Measurements from ENCODE around the gene LIPC.
"Not testable (repeated sequence)": the region's sequence is repeated elsewhere in the genome, so short reads cannot be mapped to it uniquely, and the experiment has no call there.

Gene LIPC

DNA sequence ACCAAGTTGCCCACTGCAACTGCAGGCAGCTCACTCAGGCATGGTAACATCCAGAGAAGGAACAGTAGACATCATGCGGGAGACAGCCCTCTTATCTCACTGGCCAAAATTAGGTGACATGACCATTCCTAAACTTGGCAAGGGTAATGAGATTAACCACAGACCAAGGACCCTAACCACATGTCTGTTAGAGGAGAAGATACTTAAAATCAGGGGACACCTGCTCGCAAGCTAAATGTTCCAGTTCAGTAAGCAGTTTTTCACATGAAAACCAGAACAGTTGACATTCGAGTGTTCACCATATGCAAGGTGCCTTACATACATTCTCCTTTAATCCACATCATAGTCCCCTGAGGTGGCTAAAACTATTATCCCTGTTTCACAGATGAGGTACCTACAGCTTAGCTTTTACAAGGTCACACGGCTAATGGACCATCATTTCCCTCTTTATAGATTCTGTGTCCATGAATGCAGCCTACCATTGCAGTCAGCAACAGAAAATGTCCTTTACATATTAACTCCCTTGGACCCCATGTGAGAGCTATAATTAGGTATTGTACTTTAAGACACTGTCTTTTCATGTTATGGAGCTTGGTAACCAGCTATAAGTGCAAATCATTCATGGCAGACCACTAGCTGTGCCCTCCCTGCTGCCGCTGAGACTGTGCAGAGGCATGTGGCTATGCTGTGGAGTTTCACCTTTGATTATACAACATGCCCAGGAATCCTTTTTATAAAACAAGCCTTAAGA is 154.1 kb downstream of the LIPC start:
- no peak for DNase-seq (ENCODE audit: low read depth)

- no peak for DNase-seq (ENCODE audit: low read depth)
Measured at GRCh38 chr15:58587486-58587885, 155.7 kb downstream of the LIPC start.

- no peak for DNase-seq (ENCODE audit: low read depth)
Measured at GRCh38 chr15:58588096-58588495, 156.3 kb downstream of the LIPC start.

DNA sequence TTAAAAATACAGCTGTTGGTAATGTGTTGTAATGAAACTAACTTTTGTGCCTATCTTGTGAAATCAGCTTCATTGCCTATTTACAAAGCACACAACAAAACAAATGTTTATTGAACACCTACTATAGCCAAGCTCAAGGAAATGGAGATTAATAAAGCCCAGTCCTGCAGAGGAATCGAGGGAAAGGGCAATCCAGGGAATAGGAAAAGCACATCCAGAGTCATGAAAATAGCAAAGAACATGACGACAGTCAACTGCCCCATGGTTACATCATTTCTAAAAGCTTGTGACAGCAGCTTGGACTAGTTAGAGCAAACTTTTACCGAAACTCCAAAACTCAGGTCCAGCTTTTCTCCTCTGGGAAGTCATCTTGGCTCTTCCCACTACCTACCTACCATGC is 157.3 kb downstream of the LIPC start:
- no peak for DNase-seq (ENCODE audit: low read depth)

DNA sequence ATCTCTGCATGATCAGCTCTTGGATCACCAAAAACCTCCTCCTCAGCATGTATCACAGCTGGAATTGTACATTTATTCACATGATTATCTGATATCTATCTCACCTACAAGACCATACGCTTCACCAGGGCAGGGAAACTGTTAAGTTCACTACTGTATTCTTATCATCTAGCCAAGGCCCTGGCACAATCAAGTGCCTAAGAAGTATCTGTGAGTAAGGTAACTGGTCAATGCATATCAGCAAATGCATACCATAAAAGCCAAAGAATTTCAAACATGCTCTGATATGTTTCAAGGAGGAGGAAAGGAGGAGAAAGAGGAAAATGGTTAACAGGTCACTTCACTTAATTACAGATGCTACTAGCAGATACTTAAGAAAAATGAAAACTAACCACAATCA is 158.4 kb downstream of the LIPC start:
- no peak for DNase-seq (ENCODE audit: low read depth)

GRCh38 chr15:58590926-58591325 is 159.1 kb downstream of the LIPC start:
- DNase-seq (ENCODE audit: low read depth), result no peak

- DNase-seq (ENCODE audit: low read depth), result no peak
Measured at GRCh38 chr15:58593870-58594269, 162.1 kb downstream of the LIPC start.

DNA sequence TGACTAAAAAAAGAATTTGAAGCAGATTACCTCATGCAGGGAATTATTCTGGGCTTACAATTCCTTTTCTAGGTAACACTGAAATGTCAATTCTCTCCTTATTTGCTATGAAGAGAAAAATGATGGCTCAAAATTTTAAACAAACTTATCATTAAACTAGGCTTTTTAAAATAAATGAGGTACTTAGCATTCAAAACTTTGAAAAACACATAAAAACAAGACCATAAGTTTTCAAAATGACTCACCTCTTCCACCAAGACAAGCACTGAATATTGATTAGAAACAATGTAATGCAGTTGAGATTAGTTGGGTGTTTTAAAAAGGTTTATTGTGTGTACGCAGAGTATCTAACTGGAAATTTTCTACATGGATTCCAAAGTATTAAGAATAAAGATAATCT is 163.1 kb downstream of the LIPC start:
- DNase-seq (ENCODE audit: low read depth), result no peak

DNA sequence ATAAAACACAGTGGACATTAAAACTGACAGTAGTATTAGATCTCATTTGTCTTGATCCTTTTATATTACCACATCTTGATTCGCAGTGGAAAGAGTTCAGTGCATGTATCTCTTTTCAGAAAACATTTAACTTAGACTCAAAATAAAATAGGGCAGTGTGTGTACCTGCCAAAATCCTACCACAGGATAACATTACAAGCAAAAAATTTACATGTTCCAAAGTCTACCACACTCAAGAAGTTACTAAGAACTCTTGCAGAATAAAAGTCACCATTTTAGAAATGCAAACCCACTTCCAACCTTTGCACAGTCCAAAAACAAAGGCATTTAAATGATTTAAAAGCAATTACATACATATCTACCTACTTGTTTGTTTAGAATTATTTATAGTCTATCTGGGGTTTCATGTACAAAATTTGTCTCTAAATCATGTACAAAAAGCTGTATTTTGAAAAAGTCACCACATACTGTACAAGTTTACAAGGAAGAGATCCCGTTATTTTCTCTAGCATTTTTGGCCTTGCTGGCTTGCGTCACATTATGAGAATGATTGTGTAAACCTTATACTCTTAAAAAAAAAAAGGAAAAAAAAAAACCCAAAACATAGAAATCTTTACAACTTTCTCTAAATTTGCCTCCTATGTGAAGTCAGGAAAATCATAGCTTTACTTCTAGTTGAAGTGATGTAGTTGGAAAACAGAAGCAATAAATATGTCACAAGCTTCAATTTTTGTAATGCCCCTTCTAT is 163.9 kb downstream of the LIPC start:
- DNase-seq (ENCODE audit: low read depth), result no peak

- DNase-seq (ENCODE audit: low read depth), result no peak
Measured at GRCh38 chr15:58597943-58598828, 166.4 kb downstream of the LIPC start.

- no peak for DNase-seq (ENCODE audit: low read depth)
Measured at GRCh38 chr15:58598829-58599210, 167.0 kb downstream of the LIPC start.

DNA sequence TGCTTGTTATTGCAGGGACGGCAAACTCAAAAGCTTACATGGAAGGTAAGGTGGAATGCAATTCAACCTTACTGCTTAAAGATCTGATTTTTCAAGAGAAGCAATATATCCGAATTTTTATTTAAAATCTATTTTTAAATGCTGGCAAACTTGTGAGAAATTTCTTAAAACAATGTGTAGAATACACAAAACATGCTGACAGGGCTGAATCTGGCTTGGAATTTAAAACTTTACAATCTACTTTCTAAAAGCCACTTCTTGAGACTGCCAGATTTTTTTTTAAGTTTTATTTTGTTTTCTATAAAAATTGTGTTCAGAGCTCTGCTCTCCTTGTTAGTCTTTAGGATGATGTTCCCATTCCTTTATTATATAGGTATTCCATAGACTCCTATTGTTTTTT is 171.0 kb downstream of the LIPC start:
- DNase-seq (ENCODE audit: low read depth), result no peak

DNA sequence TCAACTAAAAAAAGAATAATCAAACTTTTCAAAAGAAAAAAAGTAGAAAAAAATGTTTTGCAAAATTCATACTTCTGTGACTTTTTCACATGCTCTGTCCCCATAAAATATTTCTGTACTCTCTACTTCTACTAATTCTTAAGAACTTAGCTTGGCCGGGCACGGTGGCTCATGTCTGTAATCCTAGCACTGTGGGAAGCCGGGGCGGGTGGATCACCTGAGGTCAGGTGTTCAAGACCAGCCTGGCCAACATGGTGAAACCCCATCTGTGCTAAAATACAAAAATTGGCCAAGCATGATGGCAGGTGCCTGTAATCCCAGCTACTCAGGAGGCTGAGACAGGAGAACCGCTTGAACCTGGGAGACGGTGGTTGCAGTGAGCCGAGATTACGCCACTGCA is 172.1 kb downstream of the LIPC start:
- DNase-seq (ENCODE audit: low read depth), result not testable (repeated sequence)

DNA sequence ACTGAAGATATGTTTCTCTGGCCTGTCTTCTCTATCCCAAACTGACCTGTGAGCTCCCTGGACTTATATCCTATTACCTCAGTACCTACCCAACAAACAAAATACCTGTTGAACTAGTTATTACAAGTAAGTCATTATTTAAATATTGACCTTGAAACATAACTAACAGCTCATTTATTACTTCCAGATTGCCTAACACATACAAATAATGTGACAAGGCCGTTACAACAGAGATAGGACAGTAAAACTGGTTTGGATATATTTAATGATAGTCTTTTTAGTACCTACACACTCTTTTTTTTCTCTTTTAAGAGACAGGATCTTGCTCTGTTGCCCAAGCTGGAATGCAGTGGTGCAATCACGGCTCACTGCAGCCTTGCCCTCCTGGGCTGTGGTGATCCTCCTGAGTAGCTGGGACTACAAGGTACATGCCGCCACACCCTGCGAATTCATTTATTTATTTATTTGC is 172.7 kb downstream of the LIPC start:
- no peak for DNase-seq (ENCODE audit: low read depth)

DNA sequence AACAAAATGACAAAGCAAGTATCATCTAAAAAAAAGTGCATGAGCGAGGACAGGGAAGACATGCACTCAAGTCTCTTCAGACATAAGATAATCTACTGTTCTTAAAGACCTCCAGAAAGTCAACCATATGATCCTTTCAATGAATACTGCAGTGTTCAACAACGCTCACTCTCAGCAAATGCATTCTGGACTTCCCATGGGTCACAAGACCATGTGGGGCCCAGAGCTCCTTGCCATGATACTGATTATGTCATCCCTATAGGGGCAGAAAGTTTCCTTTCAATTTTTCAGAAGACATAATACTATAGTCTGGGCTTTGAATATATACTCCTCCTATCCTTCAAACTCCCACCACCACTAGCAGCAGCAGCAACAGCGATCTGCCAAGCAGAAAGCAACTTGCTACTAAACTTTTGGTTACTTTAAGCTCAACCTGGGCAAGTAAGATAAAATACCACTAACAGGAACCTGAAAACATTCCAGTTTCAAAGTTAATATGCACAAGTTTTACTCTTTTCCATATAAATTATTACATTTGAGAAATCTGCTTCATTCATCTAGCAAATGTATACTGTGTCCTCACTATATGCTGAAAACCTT is 174.2 kb downstream of the LIPC start:
- DNase-seq (ENCODE audit: low read depth), result no peak

DNA sequence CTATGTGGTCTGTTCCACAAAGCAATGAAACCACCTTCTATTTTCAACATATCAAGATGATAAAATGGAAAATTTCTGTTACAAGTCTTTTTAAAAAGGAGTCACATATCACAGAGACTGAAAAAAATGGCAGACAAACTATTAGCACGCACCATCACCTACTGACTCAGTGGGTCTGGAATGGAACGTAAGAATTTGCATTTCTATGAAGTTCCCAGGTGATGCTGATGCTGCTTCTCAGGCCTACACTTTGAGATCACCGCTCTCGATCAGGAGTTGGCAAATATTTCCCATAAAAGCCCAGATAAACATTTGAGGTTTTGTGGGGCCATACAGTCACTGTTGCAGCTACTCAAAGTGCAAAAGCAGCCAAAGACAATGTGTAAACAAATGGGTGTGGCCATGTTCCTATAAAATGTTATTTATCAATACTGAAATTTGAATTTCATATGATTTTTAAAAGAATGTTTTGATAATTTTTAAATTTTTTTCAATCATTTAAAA is 174.8 kb downstream of the LIPC start:
- no peak for DNase-seq (ENCODE audit: low read depth)

DNA sequence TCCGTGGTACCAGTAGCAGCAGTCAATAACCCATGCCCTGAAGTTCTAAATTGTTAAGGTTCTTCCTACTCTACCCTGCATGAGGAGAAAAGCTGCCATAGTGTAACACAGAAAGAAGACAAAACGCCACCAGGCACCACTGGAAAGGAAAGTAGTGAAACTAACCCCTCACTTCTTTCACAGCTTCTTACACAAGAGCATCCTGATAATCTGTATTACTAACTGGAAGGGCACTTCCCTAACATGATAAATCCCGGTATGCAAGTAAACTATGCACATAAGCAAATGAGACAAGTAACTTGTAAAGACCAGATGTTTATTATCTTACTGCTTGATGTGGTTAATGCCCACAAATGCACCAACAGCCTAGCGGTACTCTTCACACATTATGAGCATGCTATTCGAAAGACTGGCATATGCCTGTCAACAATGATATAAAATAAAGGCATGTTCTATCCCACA is 176.4 kb downstream of the LIPC start:
- no peak for DNase-seq (ENCODE audit: low read depth)

- no peak for DNase-seq (ENCODE audit: low read depth)
Measured at GRCh38 chr15:58608711-58609110, 176.9 kb downstream of the LIPC start.

DNA sequence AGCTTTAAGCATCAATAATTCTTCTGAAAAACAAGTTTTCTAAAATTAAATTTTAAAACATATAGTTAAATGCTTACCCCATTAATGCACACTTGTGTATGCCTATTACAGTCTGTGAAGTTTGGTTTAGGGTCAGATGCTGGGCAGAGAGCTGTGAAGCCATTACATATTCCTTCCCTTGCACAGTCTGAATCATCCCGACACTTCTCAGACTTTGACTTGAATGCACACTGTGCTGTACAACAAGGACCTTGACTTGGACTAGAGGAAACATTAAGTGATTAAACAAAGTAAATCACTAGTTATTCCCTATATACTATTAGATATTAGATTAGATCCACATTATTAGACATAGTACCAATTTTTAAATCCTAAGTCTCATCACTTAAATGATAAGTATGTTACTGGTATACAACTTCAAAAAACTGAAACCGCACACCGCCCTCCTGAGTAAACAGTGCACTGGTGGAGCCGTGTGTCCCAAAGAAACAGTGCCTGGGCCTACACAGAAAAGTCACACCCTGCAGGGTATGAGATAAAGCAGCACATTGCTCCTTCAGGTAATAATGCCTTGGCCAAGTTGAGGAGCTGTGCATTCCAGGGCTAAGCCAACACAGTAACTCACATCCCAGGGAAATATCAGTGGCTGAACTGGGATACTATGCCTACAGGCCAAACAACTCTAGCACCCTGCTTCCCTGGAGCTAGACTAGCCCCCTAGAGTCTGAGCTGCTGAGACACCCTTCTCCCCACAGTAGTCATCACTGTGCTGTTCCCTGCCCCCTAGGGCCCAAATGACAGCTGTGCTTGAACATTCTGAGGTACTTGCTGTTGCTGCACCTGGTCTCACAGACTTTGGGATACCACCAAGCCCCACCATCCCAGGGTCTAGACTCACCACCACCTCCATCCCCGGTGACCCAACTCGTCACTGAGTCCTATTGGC is 180.2 kb downstream of the LIPC start:
- DNase-seq (ENCODE audit: low read depth), result no peak

GRCh38 chr15:58616171-58616570 is 184.4 kb downstream of the LIPC start:
- DNase-seq (ENCODE audit: low read depth), result no peak
